HepG2 (cell line): ENCODE measurements around the gene SRXN1. TPM values are rescaled to one million over a fixed set of nuclear protein-coding genes. Genes with fewer than 3 reads are reported as not detected.
A peak's percentile ranks its signal among the peaks of the same experiment; 100 is the strongest.

Source experiments
- AHDC1 ChIP-seq: sonication (generic); formaldehyde crosslinking; IDR thresholded peaks from 2 replicates; pipeline ENCODE4 v1.5.1; 2020; ENCODE audit warnings: mild to moderate bottlenecking, missing genetic modification reagents, borderline replicate concordance
- ATF7-NPFF ChIP-seq: sonication (generic); formaldehyde crosslinking; IDR thresholded peaks from 2 replicates; pipeline ENCODE4 v1.8.1; 2023; ENCODE audit warnings: mild to moderate bottlenecking, low read depth, missing genetic modification reagents, moderate library complexity
- HMGXB3 ChIP-seq: sonication (generic); formaldehyde crosslinking; IDR thresholded peaks from 2 replicates; pipeline ENCODE4 v1.4.0; 2020; ENCODE audit warnings: missing genetic modification reagents, borderline replicate concordance
- HOXA5 ChIP-seq: sonication (generic); formaldehyde crosslinking; IDR thresholded peaks from 2 replicates; pipeline ENCODE4 v1.4.0; 2020; ENCODE audit warnings: missing genetic modification reagents
- JUN ChIP-seq: sonication (generic); formaldehyde crosslinking; IDR thresholded peaks from 2 replicates; pipeline ENCODE4 v1.4.0; 2020; ENCODE audit warnings: mild to moderate bottlenecking, missing genetic modification reagents
- MIXL1 ChIP-seq: IDR thresholded peaks from 2 replicates; pipeline ENCODE4 v1.6.1; 2016
- MTA3 ChIP-seq: sonication (generic); formaldehyde crosslinking; IDR thresholded peaks from 2 replicates; pipeline ENCODE4 v1.4.0; 2020; ENCODE audit warnings: missing genetic modification reagents
- MYNN ChIP-seq: sonication (generic); formaldehyde crosslinking; IDR thresholded peaks from 2 replicates; pipeline ENCODE4 v1.4.0; 2020; ENCODE audit warnings: mild to moderate bottlenecking, low read depth, missing genetic modification reagents
- ONECUT2 ChIP-seq: sonication (generic); formaldehyde crosslinking; IDR thresholded peaks from 2 replicates; pipeline ENCODE4 v1.4.0; 2020; ENCODE audit warnings: missing genetic modification reagents
- PHB2 ChIP-seq: fragments of 450-650 bp; IDR thresholded peaks from 2 replicates; pipeline ENCODE4 v1.6.1; 2018; ENCODE audit not compliant: partially characterized antibody
- PHF20 ChIP-seq: sonication (generic); formaldehyde crosslinking; IDR thresholded peaks from 2 replicates; pipeline ENCODE4 v1.5.0; 2020; ENCODE audit warnings: mild to moderate bottlenecking, missing genetic modification reagents
- SMARCE1 ChIP-seq: fragments of 450-650 bp; IDR thresholded peaks from 2 replicates; pipeline ENCODE4 v1.6.1; 2017; ENCODE audit warnings: borderline replicate concordance
- ZFP36 ChIP-seq: fragments of 150-350 bp; IDR thresholded peaks from 2 replicates; pipeline ENCODE4 v1.6.1; 2018; ENCODE audit warnings: borderline replicate concordance, low read length, low read depth; ENCODE audit not compliant: partially characterized antibody
- ZNF180 ChIP-seq: sonication (generic); formaldehyde crosslinking; IDR thresholded peaks from 2 replicates; pipeline ENCODE4 v1.4.0; 2020; ENCODE audit warnings: low read depth, missing genetic modification reagents, borderline replicate concordance
- ZNF274 ChIP-seq: sonication (generic); formaldehyde crosslinking; IDR thresholded peaks from 2 replicates; pipeline ENCODE4 v1.5.1; 2020; ENCODE audit warnings: mild to moderate bottlenecking, missing genetic modification reagents
- ZNF30 ChIP-seq: sonication (generic); formaldehyde crosslinking; IDR thresholded peaks from 2 replicates; pipeline ENCODE4 v1.5.0; 2020; ENCODE audit warnings: mild to moderate bottlenecking, missing genetic modification reagents
- ZNF451 ChIP-seq: sonication (generic); formaldehyde crosslinking; IDR thresholded peaks from 2 replicates; pipeline ENCODE4 v1.5.0; 2020; ENCODE audit warnings: mild to moderate bottlenecking, missing genetic modification reagents
- ZNF549 ChIP-seq: sonication (generic); formaldehyde crosslinking; IDR thresholded peaks from 2 replicates; pipeline ENCODE4 v1.5.0; 2020; ENCODE audit warnings: missing genetic modification reagents
- ZNF839 ChIP-seq: sonication (generic); formaldehyde crosslinking; IDR thresholded peaks from 2 replicates; pipeline ENCODE4 v1.4.0; 2020; ENCODE audit warnings: missing genetic modification reagents, mild to moderate bottlenecking, borderline replicate concordance
- polyA plus RNA-seq, 8 experiments: library from polyadenylated mRNA; depleted of rRNA in 3 of 8; stranded (reverse) in 7 of 8; unstranded in 1 of 8; fragments of >200 nt; fragmentation: Illumina TruSeq in 4 of 8; extraction: Trizol in 4 of 8; gene quantifications; 2 replicates each; pipeline versions ENCODE4 v1.2.1 to v1.2.3, GENCODE V29; 2011 to 2016; ENCODE audit warnings: low read depth in 4 of 8, missing spikeins in 1 of 8, mixed read lengths in 1 of 8; ENCODE audit not compliant: insufficient read depth in 1 of 8
- total RNA-seq, 5 experiments: library from RNA; depleted of rRNA; stranded (reverse); fragments of >200 nt; fragmentation: Illumina TruSeq; extraction: Trizol; gene quantifications; 2 replicates each; pipeline ENCODE4 v1.2.3, GENCODE V29; 2016; ENCODE audit warnings: low read depth in 1 of 5
- TF ChIP-seq, protein P1 (sequence below): sonication (generic); formaldehyde crosslinking; conservative IDR thresholded peaks from 2 replicates; pipeline ENCODE4 v1.4.0; 2020; ENCODE audit warnings: missing genetic modification reagents

SRXN1 gene
- total and polyA plus RNA-seq, 2 of the 13 experiments (the other 11 are each of a cell fraction or from before 2014, with no cell fraction given): 29.9 to 87.7 TPM

- no peak for TF ChIP-seq HMGXB3 (CRISPR knock-in tag)
- TF ChIP-seq MTA3 (CRISPR knock-in tag): no peak
- no peak for TF ChIP-seq ONECUT2
- no peak for TF ChIP-seq HOXA5 (CRISPR knock-in tag)
- no peak for TF ChIP-seq MIXL1
- TF ChIP-seq, protein P1, sequence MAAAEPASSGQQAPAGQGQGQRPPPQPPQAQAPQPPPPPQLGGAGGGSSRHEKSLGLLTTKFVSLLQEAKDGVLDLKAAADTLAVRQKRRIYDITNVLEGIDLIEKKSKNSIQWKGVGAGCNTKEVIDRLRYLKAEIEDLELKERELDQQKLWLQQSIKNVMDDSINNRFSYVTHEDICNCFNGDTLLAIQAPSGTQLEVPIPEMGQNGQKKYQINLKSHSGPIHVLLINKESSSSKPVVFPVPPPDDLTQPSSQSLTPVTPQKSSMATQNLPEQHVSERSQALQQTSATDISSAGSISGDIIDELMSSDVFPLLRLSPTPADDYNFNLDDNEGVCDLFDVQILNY (CRISPR knock-in tag): no peak
- no peak for TF ChIP-seq MYNN (CRISPR knock-in tag)
- no peak for TF ChIP-seq ZNF839 (CRISPR knock-in tag)
- TF ChIP-seq JUN (CRISPR knock-in tag): no peak
- TF ChIP-seq ZFP36: no peak
- TF ChIP-seq ZNF274: no peak
- no peak for TF ChIP-seq ZNF549 (CRISPR knock-in tag)
- no peak for TF ChIP-seq ATF7-NPFF (CRISPR knock-in tag)
- 0 out of 2 replicates have a peak, but pooled peaks have one; percentile 21 for TF ChIP-seq AHDC1 (CRISPR knock-in tag)
- TF ChIP-seq ZNF180 (CRISPR knock-in tag): no peak
- no peak for TF ChIP-seq SMARCE1
- TF ChIP-seq ZNF30 (CRISPR knock-in tag): no peak
- no peak for TF ChIP-seq PHF20 (CRISPR knock-in tag)
- TF ChIP-seq PHB2: no peak
- TF ChIP-seq ZNF451: 0 out of 2 replicates have a peak, but pooled peaks have one; percentile 23
Measured at GRCh38 chr20:641516-641875, 11.5 kb downstream of the SRXN1 start (continued).
